Gastrocnemius medialis (tissue), 4 donors: ENCODE data around the gene KCNJ5.

Source experiments
- CTCF ChIP-seq, 5 experiments: fragments of 450-650 bp in 3 of 5; fragments of 200-600 bp in 2 of 5; sonication (generic) in 2 of 5; IDR thresholded peaks in 4 of 5; conservative IDR thresholded peaks in 1 of 5; 1 replicate in 4 of 5; 2 replicates in 1 of 5; pipeline ENCODE4 v1.5.1; 2016 to 2019; ENCODE audit warnings: antibody characterized with exemption in 5 of 5, mild to moderate bottlenecking in 3 of 5, moderate library complexity in 3 of 5
- POLR2A ChIP-seq, 2 donors: fragments of 450-650 bp; IDR thresholded peaks; one replicate each; pipeline ENCODE4 v1.6.1; 2017; ENCODE audit warnings: antibody characterized with exemption in 2 of 2, mild to moderate bottlenecking in 2 of 2, moderate library complexity in 2 of 2

- peak; percentile 44 to 65 (median 62) for TF ChIP-seq CTCF (IDR thresholded peaks at IDR 0.05 in 4 of 5, conservative IDR thresholded peaks at IDR 0.05 in 1 of 5)
- no peak for TF ChIP-seq POLR2A (IDR thresholded peaks at IDR 0.05)
These were observed 65.4 kb downstream of the KCNJ5 start for GRCh38 chr11:128956401-128957201.
